HG02588 (cell line): ENCODE measurements around the gene FGD6.
"Not testable (repeated sequence)": the region's sequence is repeated elsewhere in the genome, so short reads cannot be mapped to it uniquely, and the experiment has no call there.

Source experiments
- ATAC-seq: cut with Tn5 transposase; IDR thresholded peaks from one replicate; pipeline ENCODE4 v1.9.1; 2021; ENCODE audit warnings: mild to moderate bottlenecking, moderate library complexity; ENCODE audit not compliant: unreplicated experiment

The FGD6 gene

DNA sequence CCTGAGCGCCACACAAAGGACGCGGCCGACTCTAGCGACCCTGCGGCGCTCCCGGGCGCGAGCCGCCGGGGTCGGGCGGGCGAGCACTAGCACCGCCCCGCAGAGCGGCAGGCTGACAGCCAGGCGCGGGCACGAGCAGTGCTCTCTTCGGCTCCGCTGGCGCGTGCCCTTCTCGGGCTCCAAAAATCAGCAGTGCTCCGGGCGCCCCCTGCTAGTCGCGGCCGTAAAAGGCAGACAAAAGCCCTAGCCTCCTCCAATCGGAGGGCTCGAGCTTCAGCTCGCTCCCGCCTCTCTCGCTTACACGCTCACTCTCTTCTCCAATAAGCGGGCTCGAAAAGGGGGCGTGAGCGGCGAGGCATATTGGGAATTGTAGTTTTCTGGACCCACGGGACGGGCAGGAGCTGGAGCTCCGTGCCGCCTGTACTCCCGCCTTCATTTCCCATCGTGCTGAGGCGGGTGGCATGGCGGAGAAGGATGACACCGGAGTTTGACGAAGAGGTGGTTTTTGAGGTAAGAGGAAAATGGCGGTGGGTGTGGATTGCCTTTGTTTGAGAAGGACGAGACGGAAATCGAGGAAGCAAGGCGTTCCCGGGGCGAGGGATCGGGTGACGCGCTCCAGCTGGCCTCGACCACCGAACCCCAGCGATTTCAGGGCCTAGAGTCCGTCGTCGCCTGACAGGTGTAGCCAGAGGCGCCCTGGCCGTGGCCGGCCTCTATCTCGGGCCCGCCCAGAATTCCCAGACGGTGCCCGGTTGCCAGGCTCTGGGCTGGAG, at the start of gene FGD6, which contains the start of gene VEZT:
FGD6 (minus strand) TSS at position 91 of the 773 bp plus-strand sequence. CDS start 227 bp downstream, outside the sequence.
VEZT (plus strand) TSS at position 431 of the 773 bp plus-strand sequence; CDS start at position 475, 44 bp downstream.
- peak; percentile 92 for ATAC-seq

DNA sequence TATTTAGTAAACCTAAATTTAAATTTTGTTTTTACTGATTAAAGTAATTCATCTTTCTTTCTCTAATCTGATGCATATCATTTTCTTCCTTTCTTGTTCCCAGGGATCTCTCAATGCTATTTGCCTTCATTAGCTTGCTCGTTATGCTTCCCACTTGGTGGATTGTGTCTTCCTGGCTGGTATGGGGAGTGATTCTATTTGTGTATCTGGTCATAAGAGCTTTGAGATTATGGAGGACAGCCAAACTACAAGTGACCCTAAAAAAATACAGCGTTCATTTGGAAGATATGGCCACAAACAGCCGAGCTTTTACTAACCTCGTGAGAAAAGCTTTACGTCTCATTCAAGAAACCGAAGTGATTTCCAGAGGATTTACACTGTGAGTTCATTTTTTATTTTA, 49.0 kb upstream of the FGD6 start:
- no peak for ATAC-seq

DNA sequence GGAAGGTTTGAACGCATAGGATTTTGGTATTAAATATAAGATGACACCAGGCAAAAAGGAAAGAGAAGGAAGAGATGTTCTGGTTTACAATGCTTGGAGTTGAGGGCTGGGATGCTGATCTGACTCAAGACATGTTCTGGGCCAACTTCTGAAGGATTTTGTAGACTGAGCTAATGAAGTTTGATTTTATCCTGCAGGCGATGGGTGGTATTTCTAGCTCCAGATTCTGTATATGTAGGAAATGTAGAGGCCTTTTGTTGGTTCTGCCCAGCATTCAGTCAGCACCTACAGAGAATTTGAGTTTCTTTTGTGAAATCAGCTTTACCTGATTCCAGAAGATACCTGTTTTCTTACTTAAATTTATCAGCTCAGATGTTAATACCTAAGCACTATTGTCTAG, 48.5 kb upstream of the FGD6 start:
- ATAC-seq = no peak

GRCh38 chr12:95262808-95263207, 45.5 kb upstream of the FGD6 start:
- no peak for ATAC-seq

- no peak for ATAC-seq
These were observed 43.8 kb upstream of the FGD6 start for GRCh38 chr12:95261109-95261508.

GRCh38 chr12:95259368-95259767, 42.1 kb upstream of the FGD6 start:
- ATAC-seq = no peak

- ATAC-seq = no peak
These were observed 41.5 kb upstream of the FGD6 start for GRCh38 chr12:95258803-95259202.

DNA sequence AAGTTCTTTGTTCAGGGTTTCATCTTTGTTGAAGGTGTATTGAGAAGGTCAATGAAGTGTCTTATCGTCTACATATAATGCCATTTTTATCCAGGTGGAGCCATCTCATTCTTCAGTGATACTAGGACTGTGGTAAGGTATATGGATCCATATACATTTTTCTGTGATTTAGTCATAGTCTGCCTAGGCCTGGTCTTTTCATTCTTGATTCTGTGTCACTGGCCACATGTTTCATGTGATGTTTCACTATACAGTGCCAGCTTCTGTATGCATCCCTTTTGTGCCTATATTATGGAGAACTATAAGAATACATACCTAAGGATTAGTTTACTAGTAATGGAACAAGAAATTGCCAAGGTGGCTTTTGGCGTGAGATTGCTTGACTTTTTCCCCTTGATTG, 40.9 kb upstream of the FGD6 start:
- ATAC-seq = no peak

GRCh38 chr12:95257541-95257940, 40.3 kb upstream of the FGD6 start:
- no peak for ATAC-seq

DNA sequence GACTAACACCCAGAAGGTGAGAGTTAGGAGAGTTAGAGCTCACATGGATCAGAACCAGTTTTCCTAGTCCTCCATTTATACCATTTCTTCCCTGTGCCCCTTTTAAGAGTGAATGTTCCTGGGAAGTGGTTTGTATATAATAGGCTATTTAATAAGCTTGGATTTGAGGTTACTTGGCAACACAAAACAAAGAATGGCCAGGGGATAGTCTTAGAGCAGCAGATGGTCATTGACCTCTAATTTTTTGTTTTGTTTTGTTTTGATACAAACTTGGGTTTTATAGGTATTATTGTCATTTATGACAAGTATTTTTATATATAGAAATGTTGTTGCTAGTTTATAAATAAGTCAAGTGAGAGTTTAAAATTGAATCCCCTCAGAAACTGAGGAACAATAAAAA, 36.1 kb upstream of the FGD6 start:
- no peak for ATAC-seq

DNA sequence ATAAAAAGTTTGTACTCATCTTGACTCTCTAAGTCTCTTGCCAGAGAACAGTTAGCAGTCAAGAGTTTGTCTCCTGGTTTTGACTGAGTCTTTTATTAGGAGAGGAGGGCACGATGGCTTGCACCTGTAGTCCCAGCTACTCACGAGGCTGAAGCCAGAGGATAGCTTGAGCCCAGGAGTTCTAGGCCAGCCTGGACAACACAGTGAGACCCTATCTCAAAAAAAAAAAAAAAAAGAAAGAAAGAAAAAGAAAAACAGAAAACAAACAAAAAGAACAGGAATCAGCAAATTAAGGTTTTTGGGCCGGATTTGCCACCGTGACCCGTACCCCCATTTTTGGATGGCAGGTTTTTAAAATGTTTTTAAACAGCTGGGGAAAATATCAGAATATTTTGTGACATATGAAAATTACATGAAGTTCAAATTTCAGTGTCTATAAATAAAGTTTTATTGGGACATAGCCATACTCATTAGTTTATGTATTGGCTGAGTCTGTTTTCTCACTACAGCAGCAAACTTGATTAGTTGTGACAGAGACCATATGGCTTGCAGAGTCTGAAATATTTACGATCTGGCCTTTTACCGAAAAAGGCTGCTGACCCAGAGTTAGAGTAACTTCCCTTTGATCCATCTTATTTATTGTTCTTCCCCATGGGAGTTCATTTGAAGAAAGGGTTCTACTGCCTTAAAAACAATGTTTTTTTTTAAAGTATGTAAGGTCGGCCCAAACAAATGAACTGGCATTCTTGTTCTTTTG, 31.5 kb upstream of the FGD6 start:
- ATAC-seq = no peak

- ATAC-seq = no peak
These were observed 30.8 kb upstream of the FGD6 start for GRCh38 chr12:95248095-95248494.

- no peak for ATAC-seq
These were observed 27.1 kb upstream of the FGD6 start for GRCh38 chr12:95244350-95244749.

- no peak for ATAC-seq
These were observed 26.4 kb upstream of the FGD6 start for GRCh38 chr12:95243497-95244183.

DNA sequence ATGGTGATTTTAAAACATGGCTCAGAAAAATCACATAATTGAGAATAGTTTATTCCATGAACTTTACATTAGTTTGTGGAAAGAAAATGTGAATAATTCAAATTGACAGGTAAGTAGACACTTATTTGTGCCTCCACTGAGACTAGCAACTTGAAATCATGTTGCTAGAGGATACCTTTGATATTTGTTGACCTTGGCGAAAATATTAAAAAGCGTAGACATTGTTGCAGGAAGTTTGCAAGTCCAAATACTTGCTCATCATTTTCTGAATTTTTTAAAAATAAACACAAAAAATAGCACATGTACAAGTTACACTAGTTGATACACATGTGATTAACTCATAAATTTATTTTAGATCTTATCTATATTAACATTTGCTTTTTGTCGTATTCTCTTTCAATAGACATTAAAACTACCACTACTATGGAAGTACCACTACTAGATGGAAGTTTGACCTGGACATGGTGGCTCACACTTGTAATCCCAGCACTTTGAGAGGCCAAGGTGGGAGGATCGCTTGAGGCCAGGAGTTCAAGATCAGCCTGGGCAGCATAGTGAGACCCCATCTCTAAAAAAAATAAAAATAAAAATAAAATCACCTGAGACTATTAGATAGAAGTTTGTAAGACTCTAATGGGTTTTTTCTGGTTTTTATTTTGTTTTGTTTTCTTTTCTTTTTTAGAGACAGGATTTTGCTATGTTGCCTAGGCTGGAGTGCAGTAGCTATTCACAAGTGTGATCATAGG, 24.7 kb upstream of the FGD6 start:
- ATAC-seq = no peak

GRCh38 chr12:95241138-95241537, 23.9 kb upstream of the FGD6 start:
- ATAC-seq = not testable (repeated sequence)

GRCh38 chr12:95240556-95240955, 23.3 kb upstream of the FGD6 start:
- ATAC-seq = no peak

- ATAC-seq = not testable (repeated sequence)
These were observed 22.6 kb upstream of the FGD6 start for GRCh38 chr12:95239835-95240234.

DNA sequence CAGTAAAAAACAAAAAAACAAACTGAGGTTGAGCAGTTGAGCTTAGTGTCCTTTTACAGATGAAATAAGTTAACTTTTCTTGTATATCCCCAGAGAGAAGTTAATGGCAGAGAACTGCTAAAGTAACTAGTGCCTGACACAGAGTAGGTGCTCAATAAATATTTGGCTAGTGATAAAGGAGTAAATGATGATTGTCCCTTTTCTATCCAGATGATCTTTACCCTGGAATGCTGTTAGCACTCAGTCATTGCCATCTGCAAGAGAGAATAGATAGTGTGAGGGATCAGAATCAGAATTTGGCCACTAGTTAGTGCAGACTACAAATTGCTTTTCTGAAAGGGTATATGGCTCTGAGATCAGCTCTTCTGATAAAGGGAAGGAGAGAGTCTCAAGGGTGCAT, 21.9 kb upstream of the FGD6 start:
- no peak for ATAC-seq

DNA sequence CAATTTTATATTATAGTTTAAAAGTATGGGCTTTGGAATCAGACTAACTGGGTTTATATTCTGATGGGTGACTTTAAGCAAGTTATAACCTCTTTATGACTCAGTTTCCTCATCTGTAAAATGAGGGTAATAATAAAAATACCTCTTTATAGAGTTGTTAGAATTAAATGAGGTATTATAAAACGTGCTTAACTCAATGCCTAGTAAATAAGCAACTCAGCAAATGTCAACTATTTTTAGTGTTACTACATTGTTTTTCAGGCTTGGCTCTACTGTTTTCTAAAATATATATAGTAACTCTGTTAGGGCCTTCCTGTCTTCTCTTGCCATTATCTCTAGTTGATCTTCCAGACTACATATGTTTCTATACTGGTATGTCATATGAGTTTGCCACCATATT, 20.9 kb upstream of the FGD6 start:
- no peak for ATAC-seq

DNA sequence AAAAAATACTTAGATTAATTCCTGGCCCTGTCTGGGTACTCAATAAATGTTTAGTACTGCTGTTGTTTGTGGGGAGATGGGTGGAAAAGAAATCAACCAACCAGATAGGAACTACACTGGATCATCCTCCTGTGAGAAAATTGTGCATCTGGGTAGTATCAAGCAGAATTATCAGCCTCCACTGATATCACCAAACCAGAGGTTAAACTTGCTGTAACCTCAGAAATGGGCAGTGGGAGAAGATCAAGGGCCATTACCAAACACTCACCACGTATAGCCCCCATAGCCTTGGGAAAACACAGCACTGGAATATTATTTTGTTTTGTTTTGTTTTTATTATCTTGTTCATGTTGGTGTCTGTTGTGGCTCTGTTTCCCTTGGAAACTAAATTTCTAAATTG, 20.0 kb upstream of the FGD6 start:
- ATAC-seq = no peak
